Mucosa of rectum (tissue), 2 donors: Measurements from ENCODE around the gene OSBPL9.
A peak's percentile ranks its signal among the peaks of the same experiment; 100 is the strongest.

ENCODE experiments used
- H3K27ac ChIP-seq, 2 donors: one replicate each; pipeline ENCODE4 v1.7.0; 2013; ENCODE audit warnings: inconsistent platforms in 2 of 2, low read depth in 2 of 2, low read length in 2 of 2
- H3K27me3 ChIP-seq, 2 donors: one replicate each; pipeline ENCODE4 v1.7.0; 2013; ENCODE audit warnings: low read length in 2 of 2; ENCODE audit not compliant: control insufficient read depth in 2 of 2, insufficient read depth in 2 of 2
- H3K36me3 ChIP-seq, 2 donors: one replicate each; pipeline ENCODE4 v1.7.0; 2013; ENCODE audit warnings: low read length in 2 of 2; ENCODE audit not compliant: control insufficient read depth in 2 of 2, insufficient read depth in 2 of 2
- H3K4me1 ChIP-seq, 2 donors: one replicate each; pipeline ENCODE4 v1.7.0; 2013; ENCODE audit warnings: low read length in 2 of 2, mild to moderate bottlenecking in 1 of 2; ENCODE audit not compliant: control insufficient read depth in 2 of 2, insufficient read depth in 2 of 2
- H3K4me3 ChIP-seq, 2 donors: one replicate each; pipeline ENCODE4 v1.7.0; 2013; ENCODE audit warnings: low read length in 2 of 2
- H3K9ac ChIP-seq, 2 donors: one replicate each; pipeline ENCODE4 v1.7.0; 2013; ENCODE audit warnings: low read length in 2 of 2, low read depth in 1 of 2, mild to moderate bottlenecking in 1 of 2
- H3K9me3 ChIP-seq, 2 donors: one replicate each; pipeline ENCODE4 v1.7.0; 2013; ENCODE audit warnings: low read length in 2 of 2; ENCODE audit not compliant: control insufficient read depth in 2 of 2
- donor health status: healthy.
- donor health status: Normal muscosa, but diverticular disease.

Gene OSBPL9

DNA sequence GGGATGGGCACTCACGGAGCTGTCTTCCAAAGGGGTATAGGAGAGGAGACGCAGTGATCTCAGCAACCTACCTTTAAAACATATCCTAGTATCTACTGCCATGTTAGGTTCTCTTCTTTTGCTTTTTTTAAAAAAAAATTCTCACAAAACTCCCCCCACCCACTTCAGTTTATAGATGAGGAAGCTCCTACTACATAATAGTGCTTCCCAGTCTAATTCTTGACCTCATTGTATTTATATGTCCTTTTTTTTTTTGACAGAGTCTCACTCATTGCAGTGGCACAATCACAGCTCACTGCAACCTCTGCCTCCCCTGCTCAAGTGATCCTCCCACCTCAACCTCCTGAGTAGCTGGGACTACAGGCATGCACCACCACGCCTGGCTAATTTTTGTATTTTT lies 99.9 kb downstream of the OSBPL9 start:
- Histone ChIP-seq H3K27ac (no peak overlapping the region), H3K4me3 (no peak overlapping the region), H3K9me3 (no peaks in the 10 kb centered on the region), H3K36me3 (peaks cover 0 to 10% of the 10 kb centered on the region in 2 donors), H3K4me1 (no peaks in the 10 kb centered on the region), H3K27me3 (no peaks in the 10 kb centered on the region), H3K9ac (no peak overlapping the region)

DNA sequence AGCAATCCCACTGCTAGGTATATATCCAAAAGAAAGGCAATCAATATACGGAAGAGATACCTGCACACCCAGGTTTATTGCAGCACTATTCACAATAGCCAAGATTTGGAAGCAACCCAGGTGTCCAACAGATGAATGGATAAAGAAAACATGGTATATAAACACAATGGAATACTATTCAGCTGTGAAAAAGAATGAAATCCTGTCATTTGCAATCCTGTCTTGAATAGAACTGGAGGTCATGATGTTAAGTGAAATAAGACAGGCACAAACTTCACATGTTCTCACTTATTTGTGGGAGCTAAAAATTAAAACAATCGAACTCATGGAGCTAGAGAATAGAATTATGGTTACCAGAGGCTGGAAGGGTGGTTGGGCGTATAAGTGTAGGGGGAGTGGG lies 101.0 kb downstream of the OSBPL9 start:
- H3K4me1 ChIP-seq, result no peaks in the 10 kb centered on the region
- H3K36me3 ChIP-seq, result peaks cover 0 to 10% of the 10 kb centered on the region in 2 donors
- no peaks in the 10 kb centered on the region for H3K9me3 ChIP-seq

DNA sequence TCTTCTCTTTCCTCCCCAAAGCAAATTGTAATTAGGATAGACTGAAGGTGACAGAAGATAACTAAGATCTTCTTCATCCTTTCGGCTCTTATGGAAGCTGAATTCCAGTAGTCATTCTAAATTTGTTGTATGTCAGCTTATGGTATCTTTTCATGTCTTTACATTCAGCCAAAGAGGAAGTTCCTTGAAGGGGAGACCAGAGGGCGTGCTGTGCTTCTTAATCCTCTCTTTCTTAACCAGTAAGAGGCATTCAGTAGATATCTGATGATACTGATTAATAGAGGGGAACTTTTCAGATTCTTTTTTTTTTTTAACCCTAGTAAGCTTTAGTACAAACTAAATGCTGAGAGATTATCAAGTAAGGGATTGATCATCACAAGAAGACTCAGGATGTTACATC lies 102.3 kb downstream of the OSBPL9 start:
- no peak overlapping the region for H3K27ac ChIP-seq
- no peaks in the 10 kb centered on the region for H3K4me1 ChIP-seq
- peaks cover 0 to 10% of the 10 kb centered on the region in 2 donors for H3K36me3 ChIP-seq
- H3K27me3 ChIP-seq, result no peaks in the 10 kb centered on the region
- no peaks in the 10 kb centered on the region for H3K9me3 ChIP-seq
- H3K4me3 ChIP-seq, result no peak overlapping the region
- no peak overlapping the region for H3K9ac ChIP-seq

More for the DNA sequence above, 101.0 kb downstream of the OSBPL9 start:
- Histone ChIP-seq H3K27ac (no peak overlapping the region), H3K4me3 (no peak overlapping the region), H3K27me3 (no peaks in the 10 kb centered on the region), H3K9ac (no peak overlapping the region)

DNA sequence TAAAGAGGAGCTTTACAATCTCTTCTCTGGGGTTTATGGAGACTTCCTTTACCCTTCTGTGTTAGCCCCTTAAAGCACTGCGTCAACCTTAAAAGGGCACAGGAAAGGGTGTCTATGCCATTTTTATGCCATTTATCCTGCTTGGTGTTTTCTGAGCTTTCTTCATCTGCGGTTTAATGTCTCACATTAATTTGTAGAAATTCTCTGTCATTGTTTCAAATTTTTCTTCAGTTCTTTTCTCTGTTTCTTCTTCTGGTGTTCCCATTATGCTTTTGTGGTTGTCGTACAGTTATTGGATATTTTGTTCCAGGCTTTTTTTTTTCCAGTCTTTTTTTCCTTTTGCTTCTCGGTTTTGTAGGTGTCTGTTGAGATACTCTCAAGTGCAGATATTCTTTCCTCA lies 107.9 kb downstream of the OSBPL9 start:
- H3K36me3 ChIP-seq, result peaks cover 0 to 3% of the 10 kb centered on the region in 2 donors
- no peaks in the 10 kb centered on the region for H3K9me3 ChIP-seq
- H3K9ac ChIP-seq, result no peak overlapping the region
- peaks cover 0 to 6% of the 10 kb centered on the region in 2 donors for H3K4me1 ChIP-seq
- H3K27ac ChIP-seq, result no peak overlapping the region
- no peak overlapping the region for H3K4me3 ChIP-seq
- H3K27me3 ChIP-seq, result no peaks in the 10 kb centered on the region

DNA sequence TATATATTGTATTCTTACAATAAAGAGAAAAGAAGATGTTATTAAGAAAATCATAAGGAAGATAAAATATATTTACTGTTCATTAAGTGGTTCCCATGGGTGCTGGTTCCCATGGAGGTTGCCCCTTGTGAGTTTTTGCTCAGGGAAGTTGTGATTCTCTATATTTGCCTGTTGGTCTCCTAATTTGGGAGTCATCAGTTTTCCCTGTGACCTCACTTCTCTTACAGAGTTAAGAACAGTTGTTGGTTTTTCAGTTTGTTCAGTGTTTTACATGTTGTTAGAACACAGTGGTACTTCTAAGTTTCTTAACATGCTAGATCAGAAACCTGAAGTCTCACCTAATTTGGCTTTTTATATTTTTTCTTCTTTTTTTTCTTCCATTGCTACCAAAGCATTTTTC lies 109.2 kb downstream of the OSBPL9 start:
- Histone ChIP-seq H3K27me3 (no peaks in the 10 kb centered on the region), H3K9ac (no peak overlapping the region), H3K4me1 (peaks cover 0 to 11% of the 10 kb centered on the region in 2 donors), H3K36me3 (peaks cover 0 to 3% of the 10 kb centered on the region in 2 donors), H3K27ac (no peak overlapping the region), H3K9me3 (no peaks in the 10 kb centered on the region), H3K4me3 (no peak overlapping the region)

DNA sequence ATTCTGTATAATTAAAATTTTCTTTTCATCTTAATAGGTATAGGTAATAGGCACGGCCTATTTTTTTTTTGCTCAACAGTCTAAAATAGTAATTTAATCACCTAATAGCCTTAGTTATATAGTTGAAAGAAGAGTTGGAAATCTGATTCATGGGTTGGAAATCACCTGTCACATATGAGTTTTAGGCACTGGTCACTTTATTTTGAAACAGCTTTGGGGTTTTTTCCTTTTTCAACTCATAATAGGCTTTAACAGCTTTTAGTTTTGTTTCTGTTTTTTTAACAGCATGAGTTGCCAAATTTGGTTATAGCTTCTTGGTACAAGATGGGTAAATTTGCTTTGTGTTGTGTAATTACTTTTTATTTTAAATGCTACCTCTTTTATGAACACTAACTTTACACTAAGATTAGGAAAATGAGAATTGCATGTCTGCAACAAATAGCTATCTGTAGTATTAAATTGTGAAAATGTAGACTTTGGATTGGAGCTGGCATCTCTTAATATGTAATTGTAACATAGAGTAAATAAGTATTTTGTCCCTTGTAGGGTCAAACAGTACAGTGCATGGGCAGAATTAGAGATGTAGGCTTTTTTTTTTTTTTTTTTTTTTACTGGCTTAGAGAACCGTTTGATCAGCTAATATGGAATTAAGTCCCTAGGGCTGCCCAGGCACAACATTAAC lies 109.8 kb downstream of the OSBPL9 start:
- Histone ChIP-seq H3K4me1 (peaks cover 0 to 11% of the 10 kb centered on the region in 2 donors), H3K4me3 (no peak overlapping the region), H3K9me3 (no peaks in the 10 kb centered on the region), H3K36me3 (no peaks in the 10 kb centered on the region), H3K27ac (no peak overlapping the region), H3K9ac (no peak overlapping the region), H3K27me3 (no peaks in the 10 kb centered on the region)

DNA sequence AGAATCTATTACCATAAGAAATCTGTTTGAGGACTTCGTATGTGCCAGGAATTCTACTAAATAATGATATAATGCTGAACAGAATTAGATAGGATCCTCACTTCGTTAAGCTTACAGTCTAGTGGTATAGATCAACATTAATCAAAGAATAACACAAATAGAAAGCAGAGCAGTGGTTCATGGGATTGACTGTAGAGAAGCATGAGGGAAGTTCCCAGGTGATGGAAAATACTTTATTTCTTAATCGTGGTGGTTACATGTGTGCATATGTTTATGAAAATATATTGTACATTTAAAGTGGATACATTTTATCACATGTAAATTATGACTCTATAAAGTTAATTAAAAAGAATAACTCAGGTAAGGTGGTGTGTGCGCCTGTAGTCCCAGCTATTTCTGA lies 110.5 kb downstream of the OSBPL9 start:
- H3K4me1 ChIP-seq, result peaks cover 0 to 11% of the 10 kb centered on the region in 2 donors

DNA sequence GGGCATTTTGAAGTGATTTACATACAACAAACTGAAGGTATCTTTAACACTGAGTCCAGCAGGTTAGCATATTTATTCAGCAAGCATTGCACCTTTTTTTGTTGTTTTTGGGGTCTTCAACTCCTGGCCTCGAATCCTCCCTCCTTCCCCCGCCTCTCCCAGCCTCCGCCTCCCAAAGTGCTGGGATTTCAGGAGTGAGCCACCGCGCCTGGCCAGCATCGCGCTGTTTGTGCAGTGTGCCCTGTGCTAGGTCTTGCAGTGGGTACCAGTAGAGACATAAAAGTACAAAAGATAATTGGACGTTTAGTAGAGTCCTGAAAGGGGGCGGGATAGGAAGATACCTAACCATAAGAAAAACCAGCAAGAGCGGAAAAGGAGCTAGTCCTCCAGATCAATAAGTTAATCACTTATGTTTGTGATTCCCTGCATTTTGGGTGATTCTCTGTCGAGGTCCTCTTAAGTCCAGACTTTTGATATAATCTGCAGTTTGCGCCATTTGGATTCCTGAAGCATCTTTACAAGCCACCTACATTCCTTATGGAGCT lies 111.8 kb downstream of the OSBPL9 start:
- peak overlapping the region; percentile 45 to 56 for H3K27ac ChIP-seq
- peaks cover 0 to 11% of the 10 kb centered on the region in 2 donors for H3K4me1 ChIP-seq

More for the DNA sequence above, 110.5 kb downstream of the OSBPL9 start:
- H3K36me3 ChIP-seq, result no peaks in the 10 kb centered on the region
- H3K27ac ChIP-seq, result no peak overlapping the region
- H3K9ac ChIP-seq, result no peak overlapping the region
- no peaks in the 10 kb centered on the region for H3K9me3 ChIP-seq
- H3K4me3 ChIP-seq, result no peak overlapping the region
- no peaks in the 10 kb centered on the region for H3K27me3 ChIP-seq

DNA sequence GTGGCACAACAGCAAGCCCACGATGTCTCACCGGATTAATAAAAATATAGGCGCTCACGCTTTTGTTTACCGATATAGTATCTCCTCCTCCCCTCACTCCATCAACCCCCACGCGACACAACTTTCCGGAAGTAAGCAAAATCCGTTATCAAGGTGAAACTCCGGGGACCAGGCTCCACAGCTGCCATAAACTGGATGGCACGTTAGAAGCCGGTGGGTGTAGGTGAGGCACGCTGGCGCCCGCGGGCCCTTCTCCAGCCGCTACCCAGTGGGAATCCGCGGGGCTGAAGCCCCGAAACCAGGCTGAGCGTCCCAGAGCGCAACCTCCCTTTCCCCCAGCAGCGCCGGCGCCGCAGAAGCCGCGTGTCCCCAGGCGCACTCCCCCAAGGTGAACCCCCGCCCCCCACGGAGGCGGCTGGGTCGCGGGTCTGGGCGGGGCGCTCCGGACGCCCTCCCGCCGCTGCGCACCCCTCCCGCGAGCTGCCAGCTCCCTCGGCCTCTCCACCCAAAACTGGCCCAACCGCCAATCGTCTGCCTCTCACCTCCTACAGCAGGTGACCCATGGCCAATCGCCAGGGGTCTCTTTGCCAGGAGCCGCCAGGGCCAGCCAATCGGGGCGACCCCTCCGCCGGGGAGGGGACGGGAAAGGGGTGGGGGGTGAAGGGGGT lies 112.4 kb downstream of the OSBPL9 start:
- peak overlapping the region; percentile 85 to 88 for H3K4me3 ChIP-seq
- H3K9ac ChIP-seq, result peak overlapping the region; percentile 78 to 84
- H3K9me3 ChIP-seq, result no peaks in the 10 kb centered on the region
- no peaks in the 10 kb centered on the region for H3K36me3 ChIP-seq
- H3K27ac ChIP-seq, result peak overlapping the region; percentile 45 to 56
- H3K27me3 ChIP-seq, result no peaks in the 10 kb centered on the region
- H3K4me1 ChIP-seq, result peaks cover 0 to 11% of the 10 kb centered on the region in 2 donors

More for the DNA sequence above, 111.8 kb downstream of the OSBPL9 start:
- Histone ChIP-seq H3K27me3 (no peaks in the 10 kb centered on the region), H3K36me3 (no peaks in the 10 kb centered on the region), H3K9me3 (no peaks in the 10 kb centered on the region), H3K9ac (peak overlapping the region; percentile 78 to 84), H3K4me3 (peak overlapping the region; percentile 85 to 88)

DNA sequence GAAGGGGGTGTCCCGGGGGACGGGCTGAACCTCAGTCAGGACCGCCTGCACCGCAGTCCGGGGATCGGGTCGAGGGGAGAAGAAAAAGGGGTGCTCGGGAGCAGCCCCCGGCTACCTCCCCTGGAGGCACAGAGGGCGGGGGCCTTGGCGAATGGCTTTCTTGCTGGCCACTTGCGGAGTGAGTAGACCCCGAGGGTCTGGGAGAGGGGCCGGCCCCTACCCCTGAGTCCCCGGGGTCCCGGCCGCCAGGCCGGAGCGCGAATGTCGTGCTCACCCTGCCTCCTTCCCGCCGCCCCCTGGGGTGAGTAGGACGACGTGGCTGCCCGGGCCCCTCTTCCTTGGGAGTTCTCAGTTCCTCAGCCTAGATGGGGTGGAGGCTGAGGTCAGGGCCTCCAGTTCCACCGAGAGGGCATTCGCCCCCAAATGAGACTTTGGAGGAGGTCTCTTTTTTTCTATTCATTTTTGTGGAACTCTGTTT lies 113.0 kb downstream of the OSBPL9 start:
- peak overlapping the region in 1 of 2 donors; percentile 59 for H3K27ac ChIP-seq
- H3K9ac ChIP-seq, result peak overlapping the region; percentile 43 to 81
- peak overlapping the region; percentile 72 to 85 for H3K4me3 ChIP-seq
- peaks cover 0 to 11% of the 10 kb centered on the region in 2 donors for H3K4me1 ChIP-seq
- H3K36me3 ChIP-seq, result no peaks in the 10 kb centered on the region
- H3K27me3 ChIP-seq, result no peaks in the 10 kb centered on the region
- no peaks in the 10 kb centered on the region for H3K9me3 ChIP-seq
